Pulmonary artery endothelial cell (primary cell): Measurements from ENCODE around the gene FDX2. TPM values are rescaled to one million over a fixed set of nuclear protein-coding genes. Genes with fewer than 3 reads are reported as not detected.

Experiments
- DNase-seq: peaks from one replicate; pipeline ENCODE4 v3.0.0-alpha.2; 2011; ENCODE audit warnings: low read depth, low spot score
- total RNA-seq: library from RNA; depleted of rRNA; stranded (reverse); fragments of >200 nt; gene quantifications from 2 replicates; pipeline ENCODE4 v1.2.3, GENCODE V29; 2014

FDX2 gene
- total RNA-seq, 1 donor from 2014 or later: 25.8 TPM

DNA sequence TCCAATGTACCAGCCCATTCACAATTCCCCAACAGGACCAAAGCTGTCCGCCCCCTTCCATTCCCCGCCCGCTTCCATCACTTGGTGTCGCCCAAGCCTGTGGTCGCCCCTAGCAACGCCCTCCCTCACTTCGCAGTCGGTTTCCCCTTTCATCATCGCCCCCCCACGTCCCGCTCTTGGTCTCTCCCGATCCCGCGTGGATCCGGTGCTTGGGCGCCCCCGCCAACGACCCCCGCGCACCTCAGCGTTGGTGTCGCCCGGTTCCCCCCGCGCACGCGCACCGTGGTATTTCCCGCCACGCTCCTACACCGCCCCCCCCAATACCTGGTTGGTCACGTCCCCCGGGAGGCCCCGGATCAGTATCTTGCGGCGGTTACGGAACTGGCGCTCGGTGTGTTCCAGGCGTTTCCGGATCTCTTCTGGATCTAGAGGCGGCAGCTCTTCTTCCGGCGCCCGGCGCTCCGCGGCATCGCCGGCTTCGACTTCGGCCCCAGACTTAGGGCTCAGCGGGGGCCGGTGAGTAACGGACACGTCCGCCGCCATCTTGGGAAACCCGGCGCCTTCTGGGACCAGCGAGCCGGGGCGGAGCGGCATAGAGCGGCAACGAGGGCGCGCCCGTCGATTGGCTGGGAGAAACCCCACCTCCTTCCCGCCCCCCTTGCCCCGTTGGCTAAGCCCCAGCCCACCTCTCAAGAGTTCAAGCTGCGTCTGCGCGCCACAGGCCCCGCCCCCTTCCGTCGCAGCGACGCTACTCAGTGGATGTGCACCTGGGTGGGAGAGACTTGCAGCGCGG, 17.3 kb upstream of the FDX2 start, which contains the start of gene RAVER1:
RAVER1 (minus strand) TSS at position 565 of the 793 bp plus-strand sequence; CDS start at position 543, 22 bp downstream.
- DNase-seq: peak; percentile 92

GRCh38 chr19:10332158-10332964, 16.5 kb upstream of the FDX2 start:
- DNase-seq: no peak

GRCh38 chr19:10329555-10329954, 13.7 kb upstream of the FDX2 start:
- no peak for DNase-seq

GRCh38 chr19:10328558-10329429, 13.0 kb upstream of the FDX2 start:
- DNase-seq: no peak

DNA sequence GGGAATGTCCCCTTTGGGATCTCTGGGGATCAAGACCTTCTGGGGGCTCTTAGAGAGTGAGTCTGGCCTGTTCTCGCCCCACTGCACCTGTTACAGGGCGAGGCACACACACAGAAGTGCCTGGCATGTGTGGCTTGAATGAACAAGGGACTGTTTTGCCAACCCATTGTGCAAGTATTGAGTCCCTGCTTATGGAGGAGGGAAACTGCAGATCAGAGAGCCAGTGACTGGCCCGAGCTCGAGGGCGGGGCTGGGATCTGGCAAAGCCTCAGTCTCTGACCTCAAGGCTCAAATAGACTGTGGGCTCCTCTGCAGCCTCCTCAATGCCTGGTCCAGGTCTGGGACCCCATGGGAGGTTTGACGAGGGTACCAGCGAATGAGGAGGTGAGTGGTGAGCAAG, 12.0 kb upstream of the FDX2 start:
- DNase-seq: no peak

DNA sequence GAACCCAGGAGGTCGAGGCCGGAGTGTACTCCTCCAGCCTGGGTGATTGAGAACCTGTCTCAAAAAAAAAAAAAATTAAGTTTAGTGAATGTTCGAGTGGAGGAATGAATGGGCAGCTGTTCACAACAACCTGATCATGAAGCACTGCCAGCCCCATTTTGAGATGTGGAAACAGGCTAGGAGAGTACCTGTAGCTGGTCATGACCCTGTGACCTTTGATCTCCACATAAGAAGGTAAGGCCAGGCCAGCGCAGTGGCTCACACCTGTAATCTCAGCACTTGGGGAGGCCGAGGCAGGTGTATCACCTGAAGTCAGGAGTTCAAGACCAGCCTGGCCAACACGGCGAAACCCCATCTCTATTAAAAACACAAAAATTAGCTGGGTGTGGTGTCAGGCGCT, 9.9 kb upstream of the FDX2 start:
- DNase-seq: no peak

DNA sequence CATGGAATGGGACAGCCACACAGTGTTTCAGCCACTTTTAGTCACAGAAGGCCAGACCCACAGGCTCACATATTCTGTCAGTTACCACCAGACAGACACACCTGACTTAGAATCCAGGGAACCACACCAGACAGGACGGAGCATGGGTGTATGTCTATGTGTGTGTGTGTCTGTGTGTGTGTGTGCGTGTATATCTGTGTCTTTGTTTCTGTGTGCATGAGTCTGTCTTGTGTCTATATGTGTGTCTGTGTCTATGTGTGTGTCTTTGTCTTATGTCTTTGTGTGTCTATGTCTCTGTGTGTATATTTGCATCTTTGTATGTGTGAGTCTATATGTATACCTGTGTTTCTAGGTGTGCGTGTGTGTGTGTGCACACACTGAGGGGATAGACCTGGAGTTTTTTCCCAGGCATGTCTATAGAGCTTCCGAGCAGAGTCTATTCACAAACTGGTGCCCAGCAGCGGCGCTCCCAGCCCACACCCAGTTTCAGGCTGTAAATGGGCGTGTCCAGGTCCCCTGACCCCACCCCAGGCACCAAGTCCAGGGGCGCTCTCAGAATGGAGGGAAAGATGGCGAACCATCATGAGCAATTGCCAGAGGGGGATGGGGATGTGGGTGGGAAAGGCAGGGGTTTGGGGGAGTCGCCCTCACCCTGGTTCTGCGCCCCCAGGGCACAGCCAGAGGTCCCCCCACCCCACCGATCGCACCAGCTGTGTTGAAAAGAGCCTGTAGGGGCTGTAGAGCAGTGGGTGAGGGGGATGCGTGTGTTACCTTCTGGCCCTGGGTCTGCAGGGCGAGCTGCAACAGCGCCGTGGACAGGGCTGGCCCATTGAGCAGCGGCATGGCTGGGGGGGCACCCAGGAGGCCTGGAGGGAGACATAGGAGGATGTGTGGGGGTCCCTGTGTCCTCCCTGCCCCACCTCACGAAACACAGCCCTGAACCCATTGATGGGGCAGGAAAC, 6.3 kb upstream of the FDX2 start:
- no peak for DNase-seq

GRCh38 chr19:10321417-10321797, 5.6 kb upstream of the FDX2 start:
- no peak for DNase-seq

DNA sequence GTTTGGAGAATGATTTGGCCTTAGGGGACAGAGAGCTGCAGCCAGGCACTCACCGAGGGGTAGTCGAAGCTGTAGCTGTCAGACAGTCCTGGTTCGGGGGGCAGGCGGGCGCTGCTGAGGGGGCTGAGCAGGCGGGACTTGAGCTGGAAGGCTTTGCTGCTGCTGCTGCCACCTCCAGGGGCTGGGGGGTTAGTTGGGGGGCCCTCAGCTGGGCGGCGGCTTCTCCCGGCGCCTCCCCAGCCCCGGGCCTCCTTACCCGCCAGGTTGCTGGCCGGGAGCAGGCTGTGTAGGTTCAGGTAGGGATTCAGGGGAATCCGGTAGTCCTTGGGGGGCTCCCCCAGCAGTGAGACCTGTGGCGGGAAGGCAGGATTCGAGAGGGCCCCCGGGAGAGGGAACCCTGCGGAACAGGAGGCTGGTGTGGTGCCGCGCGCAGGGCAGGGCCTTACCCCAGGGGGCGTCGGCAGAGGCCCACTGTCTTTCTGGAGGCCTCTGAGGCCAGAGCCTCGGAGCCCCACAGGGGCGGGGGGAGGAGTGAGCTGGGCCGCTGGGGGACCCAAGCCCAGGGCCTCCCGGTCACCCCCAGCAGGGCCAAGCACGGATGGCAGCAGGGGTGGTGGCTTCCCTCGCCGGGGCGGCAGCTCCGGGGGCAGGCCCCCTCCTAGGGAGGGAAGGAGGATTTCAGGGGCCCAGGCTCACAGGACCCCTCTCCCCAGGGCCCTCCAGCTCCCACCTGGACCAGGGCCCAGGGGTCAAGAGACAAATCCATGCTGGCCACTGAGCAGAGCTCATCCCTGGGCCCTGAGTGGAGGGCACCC, 5.0 kb upstream of the FDX2 start:
- no peak for DNase-seq

GRCh38 chr19:10318807-10319682, 3.2 kb upstream of the FDX2 start:
- no peak for DNase-seq

- no peak for DNase-seq
Observed at GRCh38 chr19:10317857-10318462, 2.1 kb upstream of the FDX2 start.

DNA sequence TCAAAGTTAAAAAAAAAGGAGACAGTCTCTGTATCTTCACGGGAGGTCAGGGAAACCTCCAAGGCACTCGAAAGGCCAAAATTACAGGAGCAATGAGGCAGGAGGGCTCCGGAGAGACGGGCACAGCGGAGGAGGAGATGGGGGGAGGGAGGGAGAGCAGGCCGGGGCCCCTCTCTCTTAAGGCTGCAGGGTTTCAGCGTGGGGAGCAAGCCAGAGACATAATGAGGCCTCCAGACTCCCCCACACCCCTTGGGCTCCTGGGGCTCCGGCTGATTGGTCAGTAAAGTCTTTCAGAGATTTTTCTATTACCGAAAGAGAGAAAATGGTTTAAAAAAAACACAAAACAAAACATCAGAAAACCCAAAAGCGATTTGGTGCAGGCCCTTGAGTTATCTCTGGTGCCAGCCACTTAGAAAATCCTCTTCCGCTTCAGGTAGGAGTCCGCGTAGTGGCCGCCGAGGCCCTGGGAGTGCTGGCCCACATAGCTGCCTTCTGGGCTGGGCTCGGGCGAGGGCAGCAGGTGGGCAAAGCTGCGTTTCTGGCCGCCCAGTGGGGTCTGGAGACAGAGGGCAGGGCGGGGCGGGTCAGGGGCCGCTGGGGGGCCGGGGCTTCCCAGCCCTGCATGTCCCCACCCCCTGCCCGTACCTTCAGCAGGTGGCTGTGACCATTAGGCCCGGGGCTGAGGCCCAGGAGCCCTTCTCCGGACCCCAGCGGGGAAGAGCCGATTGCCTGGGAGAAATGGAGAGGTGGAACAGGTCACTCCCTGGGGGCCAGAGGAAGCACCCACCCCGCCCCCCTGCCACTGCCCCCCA, 1.4 kb upstream of the FDX2 start:
- no peak for DNase-seq

GRCh38 chr19:10316229-10317044, 622 bp upstream of the FDX2 start:
- no peak for DNase-seq

DNA sequence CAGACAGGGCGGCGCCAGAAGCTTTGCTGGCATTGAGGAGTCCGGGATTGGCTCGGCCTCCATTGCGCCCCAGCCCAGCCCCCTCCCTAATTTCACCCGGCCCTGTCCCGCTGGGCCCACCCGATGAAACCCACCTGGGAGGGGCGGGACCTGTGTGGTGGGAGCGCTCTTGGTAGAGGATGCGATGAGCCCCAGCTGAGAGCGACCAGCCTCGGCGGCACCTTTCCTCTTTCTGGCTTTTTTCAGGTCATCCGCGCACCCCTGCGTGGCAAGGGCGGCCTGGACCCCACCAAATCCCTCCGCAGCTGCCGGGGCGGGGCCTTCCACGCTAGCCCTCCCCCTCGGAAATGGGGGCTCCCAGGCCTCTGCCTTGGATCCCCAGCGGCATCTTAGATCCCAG, 6.4 kb downstream of the FDX2 start, which contains the start of gene ZGLP1:
ZGLP1 (minus strand) TSS at position 393 of the 400 bp plus-strand sequence.
- DNase-seq: no peak

DNA sequence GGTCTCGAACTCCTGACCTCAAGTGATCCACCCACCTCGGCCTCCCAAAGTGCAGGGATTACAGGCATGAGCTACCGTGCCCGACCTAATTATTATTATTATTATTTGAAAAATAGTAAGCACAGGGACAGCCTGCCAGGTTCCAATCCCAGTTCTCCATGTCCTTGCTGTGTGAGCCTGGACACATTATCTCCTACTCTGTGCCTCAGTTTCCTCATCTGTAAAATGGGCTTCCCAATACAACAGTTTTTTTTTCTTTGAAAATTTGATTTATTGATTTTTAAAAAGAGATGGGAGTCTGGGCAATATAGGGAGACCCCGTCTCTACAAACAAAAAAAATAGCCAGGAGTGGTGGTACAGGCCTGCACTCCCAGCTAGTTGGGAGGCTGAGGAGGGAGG, 9.5 kb downstream of the FDX2 start:
- DNase-seq: no peak

GRCh38 chr19:10305139-10305806, 10.5 kb downstream of the FDX2 start:
- DNase-seq: no peak
